IMR-90 (cell line): ENCODE data around the gene PDGFRA. TPM values are rescaled to one million over a fixed set of nuclear protein-coding genes. Genes with fewer than 3 reads are reported as not detected.

ENCODE experiments used
- ATAC-seq: fragments of 200-7000 bp; cut with Tn5 transposase; 2 replicates; pipeline ENCODE4 v1.9.1; 2020; ENCODE audit warnings: low read depth, mild to moderate bottlenecking, moderate library complexity
- BruUV-seq: library from RNA; stranded (reverse); fragments of 400-500 nt; replicated peaks from 2 replicates; lab custom pipeline; 2021; lab: Mats Ljungman, UMichigan
- CTCF ChIA-PET: fragments of 300-600 bp; formaldehyde crosslinking; extraction: SDS; loops from one replicate; lab custom pipeline; 2021; ENCODE audit warnings: antibody characterized with exemption; lab: Yijun Ruan, JAX
- POLR2A ChIA-PET: fragments of 300-600 bp; sonication (Branson Sonifier 250); formaldehyde crosslinking; loops from one replicate; lab custom pipeline; 2022; ENCODE audit warnings: antibody characterized with exemption; ENCODE audit not compliant: unreplicated experiment; lab: Charles Lee
- DNase-seq: peaks from one replicate; pipeline ENCODE4 v3.0.0; 2013
- H2AFZ ChIP-seq: replicated peaks from 2 replicates; pipeline ENCODE3; 2013; ENCODE audit warnings: low read length, mild to moderate bottlenecking; ENCODE audit not compliant: poor library complexity
- H2AK5ac ChIP-seq: 2 replicates; pipeline ENCODE4 v1.6.1; 2013; ENCODE audit warnings: low read depth, low read length, inconsistent platforms
- H2AK9ac ChIP-seq: replicated peaks from 2 replicates; pipeline ENCODE3; 2013; ENCODE audit warnings: mild to moderate bottlenecking, low read depth, low read length, moderate library complexity; ENCODE audit not compliant: poor library complexity
- H2BK120ac ChIP-seq: 2 replicates; pipeline ENCODE4 v1.6.1; 2013; ENCODE audit warnings: low read depth, low read length, inconsistent platforms
- H2BK15ac ChIP-seq: 3 replicates; pipeline ENCODE4 v1.6.1; 2013; ENCODE audit warnings: low read depth, low read length, inconsistent platforms
- H2BK20ac ChIP-seq: 2 replicates; pipeline ENCODE4 v1.6.1; 2013; ENCODE audit warnings: low read depth, mild to moderate bottlenecking, inconsistent platforms, low read length, moderate library complexity
- H2BK5ac ChIP-seq: 2 replicates; pipeline ENCODE4 v1.6.1; 2013; ENCODE audit warnings: mild to moderate bottlenecking, low read depth, low read length, inconsistent platforms; ENCODE audit not compliant: poor library complexity, severe bottlenecking
- H3K14ac ChIP-seq: replicated peaks from 2 replicates; pipeline ENCODE4 v1.6.1; 2013; ENCODE audit warnings: low read depth, low read length, inconsistent platforms
- H3K18ac ChIP-seq: 2 replicates; pipeline ENCODE4 v1.6.1; 2013; ENCODE audit warnings: low read depth, low read length, control low read depth
- H3K23ac ChIP-seq: 2 replicates; pipeline ENCODE4 v1.6.1; 2013; ENCODE audit warnings: low read depth, low read length, inconsistent platforms
- H3K27ac ChIP-seq: 2 replicates; pipeline ENCODE4 v1.5.1; 2013; ENCODE audit warnings: mild to moderate bottlenecking, control low read depth, low read length; ENCODE audit not compliant: insufficient read depth
- H3K27me3 ChIP-seq: 2 replicates; pipeline ENCODE4 v1.6.1; 2013; ENCODE audit warnings: low read length; ENCODE audit not compliant: control insufficient read depth, insufficient read depth
- H3K36me3 ChIP-seq: 2 replicates; pipeline ENCODE4 v1.6.1; 2013; ENCODE audit warnings: low read length, mixed read lengths; ENCODE audit not compliant: control insufficient read depth, insufficient read depth
- H3K4ac ChIP-seq: 2 replicates; pipeline ENCODE4 v1.6.1; 2013; ENCODE audit warnings: low read depth, low read length, inconsistent platforms
- H3K4me1 ChIP-seq: 2 replicates; pipeline ENCODE4 v1.6.1; 2013; ENCODE audit warnings: low read length, mixed read lengths; ENCODE audit not compliant: control insufficient read depth, insufficient read depth
- H3K4me2 ChIP-seq: 2 replicates; pipeline ENCODE4 v1.6.1; 2013; ENCODE audit warnings: low read depth, mild to moderate bottlenecking, control low read depth, low read length, moderate library complexity
- H3K4me3 ChIP-seq: 2 replicates; pipeline ENCODE4 v1.5.1; 2013; ENCODE audit warnings: low read depth, mild to moderate bottlenecking, control low read depth, low read length, moderate library complexity; ENCODE audit not compliant: insufficient read depth
- H3K56ac ChIP-seq: 2 replicates; pipeline ENCODE4 v1.6.1; 2013; ENCODE audit warnings: low read length, inconsistent platforms; ENCODE audit not compliant: insufficient read depth; ENCODE audit errors: extremely low read depth
- H3K79me1 ChIP-seq, 2 experiments: 2 replicates each; pipeline ENCODE4 v1.6.1; 2013; ENCODE audit warnings: low read length in 2 of 2, inconsistent platforms in 1 of 2, low read depth in 1 of 2
- H3K9ac ChIP-seq: 2 replicates; pipeline ENCODE4 v1.6.1; 2013; ENCODE audit warnings: low read depth, low read length, control low read depth
- H3K9me1 ChIP-seq: 2 replicates; pipeline ENCODE4 v1.6.1; 2013; ENCODE audit warnings: low read length, inconsistent platforms; ENCODE audit not compliant: insufficient read depth
- H3K9me3 ChIP-seq: 2 replicates; pipeline ENCODE4 v1.6.1; 2013; ENCODE audit warnings: low read length; ENCODE audit not compliant: control insufficient read depth, insufficient read depth
- H4K20me1 ChIP-seq: 2 replicates; pipeline ENCODE4 v1.6.1; 2013; ENCODE audit warnings: low read length, inconsistent platforms; ENCODE audit not compliant: insufficient read depth
- H4K5ac ChIP-seq: 2 replicates; pipeline ENCODE4 v1.6.1; 2013; ENCODE audit warnings: mild to moderate bottlenecking, low read depth, low read length, control low read depth
- H4K8ac ChIP-seq, 2 experiments: 2 replicates each; pipeline ENCODE4 v1.6.1; 2013; ENCODE audit warnings: low read depth in 2 of 2, low read length in 2 of 2, control low read depth in 1 of 2, inconsistent platforms in 1 of 2
- H4K91ac ChIP-seq: 2 replicates; pipeline ENCODE4 v1.6.1; 2013; ENCODE audit warnings: low read depth, low read length, inconsistent platforms; ENCODE audit not compliant: insufficient read depth
- RCOR1 ChIP-seq: IDR thresholded peaks from 2 replicates; pipeline ENCODE4 v1.6.1; 2012; ENCODE audit warnings: mild to moderate bottlenecking, low read length, improper control_type of control experiment; ENCODE audit not compliant: insufficient replicate concordance
- RFX5 ChIP-seq: IDR thresholded peaks from 2 replicates; pipeline ENCODE4 v1.8.0; 2012; ENCODE audit warnings: low read depth, mild to moderate bottlenecking, low read length, moderate library complexity
- WGBS, 2 experiments: methylation state at CpG; one replicate each; pipeline versions ENCODE4 v1.1.5 to v1.1.7; 2013; ENCODE audit warnings: missing lambda C conversion rate in 2 of 2; ENCODE audit not compliant: insufficient read length in 1 of 2; ENCODE audit errors: extremely low coverage in 2 of 2; 5-methylcytosine and 5-hydroxymethylcytosine counted together
- dilution Hi-C: fragments of 300-500 bp; cut with HindIII; formaldehyde crosslinking; loops from one replicate; pipeline ENCODE4 v1.14.3; 2018; ENCODE audit warnings: low sequenced_read_pairs; ENCODE audit not compliant: unreplicated experiment
- in situ Hi-C: fragments of 300-500 bp; cut with MboI; formaldehyde crosslinking; loops from 3 replicates; pipeline ENCODE4 v1.14.3; 2019; ENCODE audit warnings: low sequenced_read_pairs, inconsistent platforms, mixed read lengths
- intact Hi-C: fragments of 100-400 bp; cut with micrococcal nuclease; formaldehyde crosslinking; loops from 2 replicates; pipeline ENCODE4 v1.10.0; 2022
- polyA plus RNA-seq, 3 experiments: library from polyadenylated mRNA; depleted of rRNA; stranded (reverse); fragments of >200 nt; gene quantifications; 2 replicates each; pipeline ENCODE4 v1.2.3, GENCODE V29; 2012; ENCODE audit warnings: low replicate concordance in 1 of 3
- total RNA-seq: library from RNA; depleted of rRNA; stranded (reverse); fragments of >200 nt; gene quantifications from 2 replicates; pipeline ENCODE4 v1.2.3, GENCODE V29; 2012
- TF ChIP-seq, protein P1 (sequence below): conservative IDR thresholded peaks from 2 replicates; pipeline ENCODE4 v1.5.1; 2012; ENCODE audit warnings: mild to moderate bottlenecking, low read depth, low read length, improper control_type of control experiment
- TF ChIP-seq, protein P2 (sequence below): fragments of 150-350 bp; IDR thresholded peaks from 2 replicates; pipeline ENCODE4 v1.6.1; 2016; ENCODE audit warnings: low read depth, mild to moderate bottlenecking, low read length, moderate library complexity, borderline replicate concordance

Gene PDGFRA
- total and polyA plus RNA-seq, 2 of the 4 experiments (the other 2 are of a cell fraction) = 60.8 to 168 TPM

DNA sequence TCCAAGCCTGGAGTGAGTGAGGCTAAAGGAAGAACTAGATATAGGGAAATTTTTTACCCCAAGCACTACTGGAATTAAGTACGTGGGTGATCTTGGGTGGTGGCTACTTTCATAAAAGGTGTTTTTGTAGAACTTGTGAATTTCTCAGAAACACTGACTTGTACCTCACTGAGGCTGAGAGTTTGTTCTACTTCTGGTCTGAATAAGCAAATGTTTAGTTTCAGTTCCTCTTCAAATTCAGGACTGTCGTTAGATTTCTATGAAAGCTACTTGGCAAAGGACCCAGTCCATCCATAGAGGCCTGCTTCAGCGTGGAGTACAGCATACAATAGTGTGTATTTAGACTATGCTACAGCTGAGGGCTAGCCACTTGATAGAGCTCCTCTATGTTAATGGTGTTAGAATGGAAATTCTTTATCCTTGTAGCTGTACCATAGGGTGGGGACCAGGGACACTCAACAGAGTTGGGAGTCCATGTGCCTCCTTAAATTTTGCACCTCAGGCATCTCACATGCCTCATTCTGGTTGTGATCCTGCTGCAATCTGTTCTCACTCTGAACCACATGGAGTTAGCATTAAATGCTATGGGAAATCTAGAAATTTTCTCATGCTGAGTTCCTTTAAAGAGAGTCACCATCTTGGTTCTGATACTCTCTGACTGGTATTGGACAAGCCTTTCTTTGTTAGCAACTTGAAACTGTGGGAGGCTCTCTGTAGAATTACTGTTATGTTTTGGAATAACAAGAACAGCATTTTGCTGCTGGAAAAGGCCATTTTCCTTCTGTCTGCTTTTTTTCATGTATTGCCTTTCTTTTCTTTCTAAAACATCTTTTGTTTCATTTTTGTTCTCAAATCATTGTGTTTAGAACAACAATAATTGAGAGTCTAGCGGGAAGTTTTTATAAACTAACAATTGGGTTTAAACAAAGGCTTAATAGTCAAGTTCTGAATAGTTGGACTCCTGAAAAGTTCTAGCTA lies 86.8 kb downstream of the PDGFRA start:
- no peak overlapping the region for H4K91ac ChIP-seq
- no peaks in the 10 kb centered on the region for H4K20me1 ChIP-seq
- no peak overlapping the region for H3K27ac ChIP-seq
- no peak overlapping the region for H3K4ac ChIP-seq
- H3K9me3 ChIP-seq = no peaks in the 10 kb centered on the region
- no peak overlapping the region for H3K14ac ChIP-seq
- no peaks in the 10 kb centered on the region for H3K4me1 ChIP-seq
- no peak overlapping the region for H2BK15ac ChIP-seq
- no peaks in the 10 kb centered on the region for H3K9me1 ChIP-seq
- H4K5ac ChIP-seq = no peak overlapping the region
- no peak overlapping the region for H2AK9ac ChIP-seq
- H3K36me3 ChIP-seq = no peaks in the 10 kb centered on the region
- no peak overlapping the region for H2AFZ ChIP-seq
- intact Hi-C loops = loop anchor here (10.0 kb wide), 1 partner anchor 1009 kb away; no protein-coding TSS in a partner anchor
- ChIA-PET POLR2A (no interaction called here), CTCF (interaction anchor here (0.7 to 1.0 kb wide), 3 partner anchors 13 to 267 kb away, joined by 3 read pairs; no protein-coding TSS in a partner anchor)
- no peak overlapping the region for H3K18ac ChIP-seq
- H3K79me1 ChIP-seq = no peaks in the 10 kb centered on the region
- no CpG with 5 or more reads among the region's 4 CpGs for WGBS, 2 experiments
- dilution Hi-C loops = no loop called here
- DNase-seq = no peak
- H3K4me2 ChIP-seq = no peak overlapping the region
- H2BK120ac ChIP-seq = no peak overlapping the region
- no peak overlapping the region for H2BK5ac ChIP-seq
- no peak overlapping the region for H2AK5ac ChIP-seq
- TF ChIP-seq RFX5 (no peak), RCOR1 (no peak)
- TF ChIP-seq, protein P1, sequence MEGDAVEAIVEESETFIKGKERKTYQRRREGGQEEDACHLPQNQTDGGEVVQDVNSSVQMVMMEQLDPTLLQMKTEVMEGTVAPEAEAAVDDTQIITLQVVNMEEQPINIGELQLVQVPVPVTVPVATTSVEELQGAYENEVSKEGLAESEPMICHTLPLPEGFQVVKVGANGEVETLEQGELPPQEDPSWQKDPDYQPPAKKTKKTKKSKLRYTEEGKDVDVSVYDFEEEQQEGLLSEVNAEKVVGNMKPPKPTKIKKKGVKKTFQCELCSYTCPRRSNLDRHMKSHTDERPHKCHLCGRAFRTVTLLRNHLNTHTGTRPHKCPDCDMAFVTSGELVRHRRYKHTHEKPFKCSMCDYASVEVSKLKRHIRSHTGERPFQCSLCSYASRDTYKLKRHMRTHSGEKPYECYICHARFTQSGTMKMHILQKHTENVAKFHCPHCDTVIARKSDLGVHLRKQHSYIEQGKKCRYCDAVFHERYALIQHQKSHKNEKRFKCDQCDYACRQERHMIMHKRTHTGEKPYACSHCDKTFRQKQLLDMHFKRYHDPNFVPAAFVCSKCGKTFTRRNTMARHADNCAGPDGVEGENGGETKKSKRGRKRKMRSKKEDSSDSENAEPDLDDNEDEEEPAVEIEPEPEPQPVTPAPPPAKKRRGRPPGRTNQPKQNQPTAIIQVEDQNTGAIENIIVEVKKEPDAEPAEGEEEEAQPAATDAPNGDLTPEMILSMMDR = no peak
- TF ChIP-seq, protein P2, sequence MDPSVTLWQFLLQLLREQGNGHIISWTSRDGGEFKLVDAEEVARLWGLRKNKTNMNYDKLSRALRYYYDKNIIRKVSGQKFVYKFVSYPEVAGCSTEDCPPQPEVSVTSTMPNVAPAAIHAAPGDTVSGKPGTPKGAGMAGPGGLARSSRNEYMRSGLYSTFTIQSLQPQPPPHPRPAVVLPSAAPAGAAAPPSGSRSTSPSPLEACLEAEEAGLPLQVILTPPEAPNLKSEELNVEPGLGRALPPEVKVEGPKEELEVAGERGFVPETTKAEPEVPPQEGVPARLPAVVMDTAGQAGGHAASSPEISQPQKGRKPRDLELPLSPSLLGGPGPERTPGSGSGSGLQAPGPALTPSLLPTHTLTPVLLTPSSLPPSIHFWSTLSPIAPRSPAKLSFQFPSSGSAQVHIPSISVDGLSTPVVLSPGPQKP = no peak
- no peak overlapping the region for H3K4me3 ChIP-seq
- no peak overlapping the region for H3K56ac ChIP-seq
- no peak; the same call in 1 of the 2 replicates for ATAC-seq
- in situ Hi-C loops = loop anchor here (10.0 kb wide), 1 partner anchor 1009 kb away; no protein-coding TSS in a partner anchor
- H3K9ac ChIP-seq = no peak overlapping the region
- H4K8ac ChIP-seq = no peak overlapping the region
- no TSS peak for BruUV-seq
- peaks cover 7% of the 10 kb centered on the region for H3K27me3 ChIP-seq
- H2BK20ac ChIP-seq = no peak overlapping the region
- H3K23ac ChIP-seq = no peak overlapping the region
